K562 (cell line): ENCODE results near the gene CDK11B.
"Not testable (repeated sequence)": the region's sequence is repeated elsewhere in the genome, so short reads cannot be mapped to it uniquely, and the experiment has no call there.

Experiments
- LEF1 ChIP-seq: fragments of 450-650 bp; IDR thresholded peaks from 2 replicates; pipeline ENCODE4 v1.6.1; 2016; ENCODE audit warnings: mild to moderate bottlenecking
- PCBP2 ChIP-seq: fragments of 200-400 bp; formaldehyde crosslinking; IDR thresholded peaks from 2 replicates; pipeline ENCODE4 v1.6.1; 2018; ENCODE audit warnings: low read length, low read depth, mild to moderate bottlenecking, moderate library complexity; ENCODE audit not compliant: poor library complexity, severe bottlenecking
- ZBTB11 ChIP-seq, 3 experiments: fragments of 200-800 bp in 1 of 3; fragments of 250-450 bp in 1 of 3; fragments of 450-650 bp in 1 of 3; sonication (Bioruptor Pico) in 1 of 3; sonication (Bioruptor generic) in 1 of 3; formaldehyde crosslinking in 1 of 3; IDR thresholded peaks; 2 replicates each; pipeline versions ENCODE4 v1.6.1 to v1.8.0; 2016 to 2022; ENCODE audit warnings: mild to moderate bottlenecking in 2 of 3, missing genetic modification characterization in 2 of 3, missing compliant biosample characterization in 1 of 3, moderate library complexity in 1 of 3
- ZNF274 ChIP-seq: IDR thresholded peaks from 2 replicates; pipeline ENCODE4 v1.6.1; 2011; ENCODE audit warnings: low read depth, mild to moderate bottlenecking, low read length, moderate library complexity, borderline replicate concordance
- ZSCAN32 ChIP-seq: fragments of 450-650 bp; formaldehyde crosslinking; IDR thresholded peaks from 2 replicates; pipeline ENCODE4 v1.4.0; 2020; ENCODE audit warnings: mild to moderate bottlenecking, moderate library complexity
- TF ChIP-seq, protein P1 (sequence below): sonication (generic); formaldehyde crosslinking; IDR thresholded peaks from 2 replicates; pipeline ENCODE4 v1.8.1; 2023; ENCODE audit warnings: mild to moderate bottlenecking, missing genetic modification reagents

- TF ChIP-seq ZNF274; LEF1; ZBTB11 (CRISPR knock-in tag; IDR thresholded peaks at IDR 0.05); ZSCAN32 (CRISPR knock-in tag); PCBP2: not testable (repeated sequence)
- TF ChIP-seq, protein P1, sequence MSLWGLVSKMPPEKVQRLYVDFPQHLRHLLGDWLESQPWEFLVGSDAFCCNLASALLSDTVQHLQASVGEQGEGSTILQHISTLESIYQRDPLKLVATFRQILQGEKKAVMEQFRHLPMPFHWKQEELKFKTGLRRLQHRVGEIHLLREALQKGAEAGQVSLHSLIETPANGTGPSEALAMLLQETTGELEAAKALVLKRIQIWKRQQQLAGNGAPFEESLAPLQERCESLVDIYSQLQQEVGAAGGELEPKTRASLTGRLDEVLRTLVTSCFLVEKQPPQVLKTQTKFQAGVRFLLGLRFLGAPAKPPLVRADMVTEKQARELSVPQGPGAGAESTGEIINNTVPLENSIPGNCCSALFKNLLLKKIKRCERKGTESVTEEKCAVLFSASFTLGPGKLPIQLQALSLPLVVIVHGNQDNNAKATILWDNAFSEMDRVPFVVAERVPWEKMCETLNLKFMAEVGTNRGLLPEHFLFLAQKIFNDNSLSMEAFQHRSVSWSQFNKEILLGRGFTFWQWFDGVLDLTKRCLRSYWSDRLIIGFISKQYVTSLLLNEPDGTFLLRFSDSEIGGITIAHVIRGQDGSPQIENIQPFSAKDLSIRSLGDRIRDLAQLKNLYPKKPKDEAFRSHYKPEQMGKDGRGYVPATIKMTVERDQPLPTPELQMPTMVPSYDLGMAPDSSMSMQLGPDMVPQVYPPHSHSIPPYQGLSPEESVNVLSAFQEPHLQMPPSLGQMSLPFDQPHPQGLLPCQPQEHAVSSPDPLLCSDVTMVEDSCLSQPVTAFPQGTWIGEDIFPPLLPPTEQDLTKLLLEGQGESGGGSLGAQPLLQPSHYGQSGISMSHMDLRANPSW = not testable (repeated sequence)
These were observed 10.5 kb downstream of the CDK11B start for GRCh38 chr1:1648265-1648664.
